HG02970 (cell line): Measurements from ENCODE around the gene SOX15.
"Not testable (repeated sequence)": the region's sequence is repeated elsewhere in the genome, so short reads cannot be mapped to it uniquely, and the experiment has no call there.

ENCODE experiments used
- ATAC-seq: cut with Tn5 transposase; IDR thresholded peaks from one replicate; pipeline ENCODE4 v1.9.1; 2021; ENCODE audit warnings: mild to moderate bottlenecking, moderate library complexity, moderate number of reproducible peaks; ENCODE audit not compliant: unreplicated experiment, low FRiP score

Gene SOX15

DNA sequence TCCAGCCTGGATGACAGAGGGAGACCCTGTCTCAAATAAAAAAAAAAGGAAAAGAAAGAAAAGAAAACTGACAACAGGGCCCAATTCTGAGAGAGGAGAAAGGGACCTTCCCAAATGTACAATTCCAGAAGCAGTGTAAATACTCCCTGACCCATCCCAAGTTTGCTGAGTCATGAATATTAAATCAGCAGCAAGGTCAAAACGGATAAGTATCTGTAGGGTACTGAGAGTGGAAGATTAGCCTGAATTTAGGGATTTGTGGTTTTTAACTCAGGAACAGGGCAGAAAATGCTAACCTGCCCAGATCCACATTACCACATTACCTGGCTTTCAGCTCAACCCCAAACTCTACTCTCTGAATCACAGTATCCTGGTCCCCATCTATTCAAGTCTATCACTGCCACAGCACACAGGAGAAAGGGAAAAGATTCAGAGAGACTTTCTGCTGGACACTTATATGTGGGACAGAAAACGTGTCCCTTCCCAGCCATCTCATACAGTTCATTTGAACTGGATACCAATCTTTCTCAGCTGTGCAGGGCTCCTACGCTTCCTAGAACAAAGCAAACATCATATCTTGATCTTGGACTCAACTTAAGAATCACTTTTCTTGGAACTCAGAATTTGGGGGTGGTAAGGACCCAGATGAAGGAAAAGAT is 21.9 kb upstream of the SOX15 start:
- ATAC-seq = no peak

DNA sequence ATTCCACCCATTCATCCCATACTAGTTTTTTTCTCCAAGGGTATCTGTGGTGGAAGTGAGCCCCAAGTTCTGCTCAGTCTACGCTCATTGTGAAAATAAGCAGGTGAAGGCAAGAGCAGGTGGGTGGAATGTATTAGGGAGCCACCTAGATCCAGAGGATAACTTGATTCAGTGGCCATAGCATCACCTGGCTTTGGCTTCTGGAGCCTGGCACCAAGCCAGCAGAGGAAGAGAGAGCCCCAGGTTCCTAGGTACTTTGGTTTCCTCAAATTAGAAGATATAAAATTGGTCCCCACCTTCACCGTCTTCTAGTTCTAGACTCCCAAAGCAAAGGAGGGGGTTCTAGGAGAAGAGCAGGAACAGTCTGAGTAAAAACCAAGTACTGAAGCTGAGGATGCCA is 20.7 kb upstream of the SOX15 start:
- ATAC-seq = no peak

DNA sequence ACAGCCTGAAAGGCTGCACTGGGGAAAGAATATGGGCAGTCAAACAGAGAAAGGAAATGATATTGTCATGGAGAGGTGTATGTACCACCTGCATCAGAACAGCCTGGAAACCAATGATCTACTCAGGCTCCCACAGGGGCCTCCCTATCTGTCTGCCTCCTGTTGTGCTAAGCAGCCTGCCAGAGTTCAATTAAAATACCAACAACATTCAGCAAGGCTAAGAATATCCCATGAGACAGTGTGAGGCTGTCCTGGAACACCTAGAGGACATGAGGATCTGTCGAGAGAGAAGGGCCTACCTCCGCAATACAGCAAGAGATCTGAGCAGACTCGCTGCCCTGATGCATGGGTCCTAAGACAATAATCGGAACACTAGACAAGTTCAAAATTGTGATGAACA is 16.4 kb upstream of the SOX15 start:
- ATAC-seq = no peak

- ATAC-seq = not testable (repeated sequence)
These were observed 7.7 kb upstream of the SOX15 start for GRCh38 chr17:7597561-7597960.

DNA sequence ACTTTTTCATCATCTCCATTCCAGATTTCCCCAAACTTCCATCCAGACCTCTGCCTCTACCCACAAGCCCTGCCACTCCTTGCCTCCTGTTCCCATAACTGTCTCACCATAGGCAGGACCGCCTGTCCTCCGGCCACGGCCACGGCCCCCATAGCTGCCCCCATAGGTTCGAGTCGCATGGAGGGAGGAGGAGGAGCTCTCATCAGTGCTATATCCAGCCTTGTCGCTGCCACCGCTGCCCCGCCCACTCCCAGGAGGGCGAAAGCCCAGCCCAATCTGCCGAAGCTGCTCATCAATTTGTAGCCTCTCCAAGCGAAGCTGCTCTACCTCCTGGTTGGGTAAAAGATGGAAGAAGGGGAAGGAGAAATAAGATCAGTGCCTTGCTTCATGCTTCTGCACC is 3.4 kb upstream of the SOX15 start:
- no peak for ATAC-seq

- no peak for ATAC-seq
These were observed 2.6 kb upstream of the SOX15 start for GRCh38 chr17:7592422-7593021.

GRCh38 chr17:7591596-7591995 is 1.7 kb upstream of the SOX15 start:
- no peak for ATAC-seq

DNA sequence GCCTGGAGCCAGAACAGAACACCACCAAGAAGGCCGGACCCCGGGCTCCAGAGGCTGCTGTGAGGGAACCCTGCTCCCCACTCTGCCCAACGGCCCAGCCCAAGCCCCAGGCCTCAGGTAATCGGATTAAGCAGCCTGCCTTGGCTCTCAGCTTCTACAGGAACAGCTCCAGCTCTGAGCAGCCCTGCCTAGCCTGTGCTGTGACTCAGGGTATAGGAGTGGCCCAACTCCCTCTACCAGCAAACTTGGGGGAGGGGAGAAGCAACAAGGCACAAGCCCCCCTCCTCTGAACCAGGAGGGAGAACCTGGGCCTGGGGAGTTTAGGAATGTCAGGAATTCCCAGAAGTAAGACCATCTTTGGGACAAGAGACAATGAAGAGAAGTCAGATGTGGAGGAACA is 849 bp upstream of the SOX15 start:
- ATAC-seq = no peak

- no peak for ATAC-seq
These were observed 558 bp downstream of the SOX15 start for GRCh38 chr17:7589204-7589868.

DNA sequence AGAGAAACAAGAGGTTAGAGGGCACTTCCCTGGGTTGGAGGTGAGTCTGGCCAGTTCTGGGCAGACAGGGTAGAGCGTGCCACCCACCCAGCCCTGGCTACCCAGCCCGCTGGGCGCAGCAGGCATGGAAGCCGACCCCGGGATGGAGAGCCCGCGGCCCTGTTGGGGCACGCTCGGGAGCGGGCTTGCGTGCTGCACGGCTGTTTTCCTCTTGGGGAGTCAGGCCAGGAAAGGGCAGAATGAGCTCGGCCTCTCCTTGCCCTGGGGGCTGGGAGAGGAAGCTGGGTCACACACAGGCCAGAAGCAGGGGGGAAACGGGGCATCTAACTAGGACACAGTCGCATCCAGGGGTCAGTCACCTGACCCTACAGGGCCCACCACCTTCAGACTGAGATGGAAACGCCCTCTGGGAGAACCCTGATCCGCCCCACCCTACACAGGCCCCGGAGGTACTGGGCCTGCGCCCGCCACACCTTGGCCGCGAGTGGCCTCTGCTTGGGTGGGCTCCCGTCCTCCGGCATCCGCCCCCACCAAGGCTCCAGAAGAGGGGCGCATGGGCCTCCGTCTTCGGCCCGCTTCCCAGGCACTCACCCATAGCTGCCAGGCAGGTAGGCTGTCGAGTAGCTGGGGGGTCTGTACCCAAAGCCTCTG is 1.2 kb downstream of the SOX15 start:
- no peak for ATAC-seq

DNA sequence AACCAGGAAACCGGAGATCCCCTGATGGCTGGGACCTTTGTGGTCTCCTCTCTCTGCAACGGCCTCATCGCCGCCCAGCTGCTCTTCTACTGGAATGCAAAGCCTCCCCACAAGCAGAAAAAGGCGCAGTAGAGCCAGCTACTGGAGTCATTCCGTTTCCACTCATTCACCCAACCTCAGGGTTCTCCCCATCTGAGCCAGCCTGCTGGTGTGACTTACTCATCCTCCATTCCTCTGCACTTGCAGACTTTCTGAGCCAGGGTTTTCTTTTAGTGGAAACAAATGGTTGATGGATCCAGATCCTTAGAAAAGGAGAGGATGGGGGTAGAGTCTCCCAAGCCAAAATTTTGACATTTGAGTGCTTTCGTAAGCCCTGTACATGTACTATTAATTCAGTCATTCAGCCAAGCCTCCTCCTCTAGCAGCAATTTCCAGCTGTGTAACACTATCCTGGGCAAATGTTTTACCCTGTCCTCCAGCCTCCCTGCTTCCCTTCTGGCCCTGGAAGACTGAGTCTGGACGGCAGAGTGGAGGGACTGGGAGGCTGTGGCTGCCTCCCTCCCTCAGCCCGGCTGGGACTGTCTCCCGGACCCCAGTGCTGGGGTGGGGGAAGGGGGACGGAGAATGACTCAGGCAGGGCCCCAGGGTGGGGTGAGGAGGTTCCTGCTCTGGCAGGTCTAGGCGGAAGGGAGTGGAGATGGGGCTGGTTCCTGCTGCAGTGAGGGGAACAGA is 2.3 kb downstream of the SOX15 start:
- no peak for ATAC-seq

DNA sequence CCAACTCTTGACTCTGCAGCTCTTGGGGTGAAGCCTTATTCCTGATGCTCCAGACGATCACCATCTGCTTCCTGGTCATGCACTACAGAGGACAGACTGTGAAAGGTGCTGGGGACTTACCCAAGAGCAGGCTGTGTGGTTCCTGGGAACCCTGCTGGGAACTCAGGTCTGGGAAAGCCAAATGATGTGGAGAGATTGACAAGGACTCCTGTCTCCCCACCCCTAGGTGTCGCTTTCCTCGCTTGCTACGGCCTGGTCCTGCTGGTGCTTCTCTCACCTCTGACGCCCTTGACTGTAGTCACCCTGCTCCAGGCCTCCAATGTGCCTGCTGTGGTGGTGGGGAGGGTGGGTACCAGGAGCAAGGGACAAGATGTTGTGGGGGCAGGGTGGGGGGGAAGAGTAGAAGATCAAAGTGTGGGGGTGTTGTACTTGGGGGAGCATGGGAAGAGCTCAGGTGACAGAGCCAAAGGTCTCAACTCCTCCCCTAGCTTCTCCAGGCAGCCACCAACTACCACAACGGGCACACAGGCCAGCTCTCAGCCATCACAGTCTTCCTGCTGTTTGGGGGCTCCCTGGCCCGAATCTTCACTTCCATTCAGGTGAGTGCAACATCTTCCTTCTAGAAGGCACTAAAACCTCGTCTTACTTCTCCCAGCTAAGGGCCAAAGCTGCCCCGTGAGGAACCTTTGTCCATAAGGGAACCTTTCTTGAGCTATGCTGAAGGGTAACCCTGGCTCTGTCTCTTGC is 3.0 kb downstream of the SOX15 start:
- no peak for ATAC-seq

DNA sequence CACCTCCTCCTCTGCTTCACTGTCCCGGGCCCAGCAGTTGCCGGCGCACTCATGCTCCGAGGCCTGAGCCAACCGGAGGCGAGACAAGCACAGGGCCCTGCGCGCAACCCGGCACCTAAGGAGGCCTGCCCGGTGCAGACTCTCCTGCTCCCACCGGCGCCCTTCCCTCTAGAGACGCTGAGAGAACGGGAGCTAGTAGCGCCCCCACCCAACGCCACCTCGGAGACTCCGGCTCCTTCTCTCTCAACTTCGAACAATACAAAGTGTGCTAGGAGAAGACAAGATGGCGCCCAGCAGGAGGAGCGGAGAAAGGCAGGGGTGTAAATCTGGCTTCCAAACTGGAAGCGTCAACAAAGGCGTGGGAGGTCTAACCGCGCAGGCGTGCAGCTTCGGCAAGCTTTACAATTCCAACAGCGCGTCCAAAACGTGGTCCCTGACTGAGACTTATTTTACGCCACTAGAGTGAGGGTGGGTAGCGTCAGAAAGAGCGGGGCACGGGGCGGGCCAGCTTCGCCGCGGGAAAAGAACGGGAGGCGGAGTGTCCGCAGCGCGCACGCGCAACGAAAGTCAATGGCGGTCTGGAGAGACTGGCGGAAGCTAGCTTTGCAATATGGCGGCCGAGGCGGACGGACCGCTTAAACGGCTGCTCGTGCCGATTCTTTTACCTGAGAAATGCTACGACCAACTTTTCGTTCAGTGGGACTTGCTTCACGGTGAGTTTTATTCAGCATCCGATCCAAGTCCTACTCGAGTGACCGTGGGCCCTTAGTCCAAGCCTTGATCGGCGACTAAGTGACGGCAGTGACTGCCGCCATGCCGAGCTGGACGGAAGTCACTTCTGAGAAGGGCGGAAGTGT is 6.4 kb downstream of the SOX15 start, which contains the start of gene MPDU1:
Gene MPDU1 (plus strand): TSS at position 600 of the 857 bp plus-strand sequence. CDS start 11 bp downstream, at position 611.
- peak; percentile 65 for ATAC-seq

DNA sequence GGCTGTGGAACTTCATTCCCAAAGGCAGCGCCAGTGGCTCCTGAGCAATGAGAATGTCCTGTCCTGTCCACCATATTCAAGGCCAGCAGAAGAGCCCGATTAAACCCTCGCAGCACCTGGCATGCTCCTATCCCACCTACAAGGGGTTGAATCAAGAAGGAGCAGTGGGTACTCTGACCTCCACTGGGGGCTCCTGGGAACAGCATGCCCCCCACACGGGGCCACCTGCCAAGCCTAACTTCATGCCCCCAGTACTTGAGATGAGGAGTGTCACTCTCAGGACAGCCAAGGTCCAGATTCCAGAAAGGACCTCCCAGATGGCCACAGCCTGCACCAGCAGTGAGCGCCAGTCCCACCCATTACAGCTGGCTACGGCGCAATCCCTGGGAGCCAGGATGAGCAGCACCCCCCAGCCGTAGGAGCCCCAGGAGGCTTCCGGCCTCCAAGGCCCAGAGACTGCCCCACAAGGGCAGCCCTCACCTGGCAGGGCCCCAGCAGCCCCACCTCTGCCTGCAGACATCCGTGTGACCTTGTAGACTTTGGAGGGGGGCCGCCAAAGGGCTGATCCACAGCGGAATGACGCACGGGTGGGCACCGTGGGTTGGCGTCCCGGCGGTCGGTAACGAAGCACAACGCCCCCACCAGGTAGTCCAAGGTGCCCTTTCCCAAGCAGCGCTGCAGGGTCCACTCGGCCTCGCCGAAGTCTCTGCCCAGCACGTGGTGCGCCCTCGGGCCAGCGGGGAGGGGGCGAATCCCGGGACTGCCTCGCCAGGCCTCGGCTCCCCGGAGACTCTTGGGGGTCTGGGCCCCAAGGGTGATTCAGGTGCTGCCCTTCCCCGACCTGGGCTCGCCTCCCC is 7.3 kb downstream of the SOX15 start:
- no peak for ATAC-seq

DNA sequence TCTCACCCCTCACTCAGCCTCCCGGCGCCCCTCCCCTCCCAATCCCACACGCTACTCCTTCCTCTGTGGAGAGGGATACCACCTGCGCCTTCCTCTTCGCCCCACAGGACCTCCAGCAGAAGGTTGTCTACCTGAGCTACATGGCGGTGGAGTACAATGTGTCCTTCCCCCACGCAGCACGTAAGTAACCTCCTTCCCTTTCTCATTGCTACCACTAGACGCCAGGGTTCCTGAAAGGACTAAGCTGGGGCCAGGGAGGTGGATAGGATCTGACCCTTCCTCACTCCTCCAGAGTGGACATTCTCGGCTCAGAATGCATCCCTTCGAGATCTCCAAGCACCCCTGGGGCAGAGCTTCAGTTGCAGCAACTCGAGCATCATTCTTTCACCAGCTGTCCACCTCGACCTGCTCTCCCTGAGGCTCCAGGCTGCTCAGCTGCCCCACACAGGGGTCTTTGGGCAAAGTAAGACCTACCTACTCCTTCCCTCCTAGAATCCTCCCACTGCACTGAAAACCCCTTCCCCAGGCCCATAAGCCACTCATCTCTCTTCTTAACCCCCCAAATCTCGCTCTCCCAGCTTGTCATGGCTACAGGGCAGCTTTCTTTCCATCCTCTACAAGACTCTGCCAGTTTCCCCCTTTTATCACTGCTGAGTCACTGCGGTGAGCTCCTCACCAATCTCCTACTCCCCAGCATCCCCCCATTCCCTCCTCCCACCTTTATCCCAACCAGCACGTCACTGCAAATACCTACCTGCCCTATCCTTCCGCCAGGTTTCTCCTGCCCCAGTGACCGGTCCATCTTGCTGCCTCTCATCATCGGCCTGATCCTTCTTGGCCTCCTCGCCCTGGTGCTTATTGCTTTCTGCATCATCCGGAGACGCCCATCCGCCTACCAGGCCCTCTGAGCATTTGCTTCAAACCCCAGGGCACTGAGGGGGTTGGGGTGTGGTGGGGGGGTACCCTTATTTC is 9.0 kb downstream of the SOX15 start:
- ATAC-seq = no peak

GRCh38 chr17:7579834-7580603 is 9.9 kb downstream of the SOX15 start:
- no peak for ATAC-seq
